ENCODE data around the gene TMEM150C.

The TMEM150C gene

DNA sequence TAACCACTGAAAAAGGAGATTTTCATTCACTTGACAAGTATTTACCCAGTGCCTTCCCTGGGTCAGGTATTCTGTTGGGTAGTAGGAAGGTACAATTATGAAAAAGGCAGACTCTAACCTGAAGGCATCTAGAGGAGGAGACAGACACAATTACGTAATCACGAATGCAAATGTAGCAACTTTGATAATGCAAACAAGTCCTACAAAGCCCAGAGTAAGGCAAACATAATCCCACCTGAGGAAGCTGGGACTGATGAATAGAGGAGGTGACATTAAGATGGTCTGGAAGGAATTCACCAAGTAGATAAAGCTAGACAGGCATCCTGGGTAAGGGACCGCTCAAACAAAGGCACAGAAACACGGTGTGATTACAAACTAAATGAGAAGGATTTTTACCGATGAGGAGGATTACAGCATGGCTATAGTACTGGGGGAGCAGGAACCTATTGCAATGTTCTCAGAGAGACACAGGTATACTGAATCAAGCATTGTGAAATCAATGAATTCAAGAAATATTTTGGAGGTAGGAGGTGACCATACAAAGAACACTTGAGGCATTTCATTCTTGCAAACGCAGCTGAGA is 37.1 kb downstream of the TMEM150C start:
- intact Hi-C loops (cut with DNase I; ENCODE audit: low total_unique reads): no loop called here
- no peaks in the 10 kb centered on the region for H3K36me3 ChIP-seq
- H3K4me1 ChIP-seq: no peaks in the 10 kb centered on the region
- H3K4me3 ChIP-seq: no peak overlapping the region
- no peak overlapping the region for H3K27ac ChIP-seq
- H3K27me3 ChIP-seq: peaks cover 0 to 5% of the 10 kb centered on the region in 2 donors
- TF ChIP-seq, protein P1, sequence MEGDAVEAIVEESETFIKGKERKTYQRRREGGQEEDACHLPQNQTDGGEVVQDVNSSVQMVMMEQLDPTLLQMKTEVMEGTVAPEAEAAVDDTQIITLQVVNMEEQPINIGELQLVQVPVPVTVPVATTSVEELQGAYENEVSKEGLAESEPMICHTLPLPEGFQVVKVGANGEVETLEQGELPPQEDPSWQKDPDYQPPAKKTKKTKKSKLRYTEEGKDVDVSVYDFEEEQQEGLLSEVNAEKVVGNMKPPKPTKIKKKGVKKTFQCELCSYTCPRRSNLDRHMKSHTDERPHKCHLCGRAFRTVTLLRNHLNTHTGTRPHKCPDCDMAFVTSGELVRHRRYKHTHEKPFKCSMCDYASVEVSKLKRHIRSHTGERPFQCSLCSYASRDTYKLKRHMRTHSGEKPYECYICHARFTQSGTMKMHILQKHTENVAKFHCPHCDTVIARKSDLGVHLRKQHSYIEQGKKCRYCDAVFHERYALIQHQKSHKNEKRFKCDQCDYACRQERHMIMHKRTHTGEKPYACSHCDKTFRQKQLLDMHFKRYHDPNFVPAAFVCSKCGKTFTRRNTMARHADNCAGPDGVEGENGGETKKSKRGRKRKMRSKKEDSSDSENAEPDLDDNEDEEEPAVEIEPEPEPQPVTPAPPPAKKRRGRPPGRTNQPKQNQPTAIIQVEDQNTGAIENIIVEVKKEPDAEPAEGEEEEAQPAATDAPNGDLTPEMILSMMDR (IDR thresholded peaks at IDR 0.05): no peak
- H3K9me3 ChIP-seq: no peaks in the 10 kb centered on the region
- DNase-seq: no peak

DNA sequence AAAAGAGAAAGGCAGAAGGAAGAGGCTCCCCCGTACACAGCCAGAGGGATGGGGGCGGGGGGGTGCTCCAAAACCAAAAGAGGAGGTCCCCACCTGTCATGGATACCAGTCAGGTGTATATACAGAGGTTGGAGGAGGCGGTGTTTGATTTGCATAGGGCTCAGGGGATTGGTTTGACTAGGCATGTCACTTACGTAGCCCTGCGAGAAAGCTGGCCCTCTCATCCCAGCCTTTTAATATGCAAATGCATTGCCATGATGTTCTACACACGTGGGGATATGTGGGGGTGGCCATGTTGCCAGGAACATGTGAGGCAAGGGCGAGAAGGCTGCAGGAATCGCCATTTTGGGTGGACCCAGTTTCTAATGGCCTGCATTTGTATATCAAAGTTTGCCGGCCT is 38.6 kb downstream of the TMEM150C start:
- TF ChIP-seq, protein P1 (IDR thresholded peaks at IDR 0.05): no peak
- no peak for DNase-seq
- H3K9me3 ChIP-seq: no peaks in the 10 kb centered on the region
- peaks cover 0 to 2% of the 10 kb centered on the region in 2 donors for H3K27me3 ChIP-seq
- H3K4me3 ChIP-seq: no peak overlapping the region
- intact Hi-C loops (cut with DNase I; ENCODE audit: low total_unique reads): no loop called here
- peaks cover 0 to 2% (median 0%) of the 10 kb centered on the region in 4 donors for H3K4me1 ChIP-seq
- no peaks in the 10 kb centered on the region for H3K36me3 ChIP-seq
- H3K27ac ChIP-seq: no peak overlapping the region

DNA sequence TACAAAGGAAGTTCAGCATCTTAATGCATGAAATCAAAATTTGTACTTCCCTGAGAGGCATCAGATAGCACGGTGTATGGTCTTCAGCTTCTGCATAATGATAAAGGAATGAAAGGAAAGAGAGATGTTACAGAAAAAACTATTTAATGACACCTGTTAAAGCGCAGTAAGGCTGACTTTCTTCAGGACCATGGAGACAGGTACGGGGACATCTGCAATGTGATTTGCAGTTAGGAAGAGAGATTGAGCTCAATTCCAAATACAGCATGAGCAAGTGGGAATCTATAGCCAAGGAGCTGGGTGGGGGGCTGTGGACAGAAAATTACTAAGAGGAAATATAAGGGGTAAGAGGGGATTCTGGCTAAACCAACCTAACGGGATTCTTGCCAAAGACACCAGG is 39.3 kb downstream of the TMEM150C start:
- intact Hi-C loops (cut with DNase I; ENCODE audit: low total_unique reads): no loop called here
- Histone ChIP-seq H3K9me3 (no peaks in the 10 kb centered on the region), H3K4me1 (peaks cover 0 to 2% (median 0%) of the 10 kb centered on the region in 4 donors), H3K36me3 (no peaks in the 10 kb centered on the region), H3K4me3 (no peak overlapping the region), H3K27ac (no peak overlapping the region), H3K27me3 (peaks cover 0 to under 1% of the 10 kb centered on the region in 2 donors)
- DNase-seq: no peak
- TF ChIP-seq, protein P1 (IDR thresholded peaks at IDR 0.05): no peak

DNA sequence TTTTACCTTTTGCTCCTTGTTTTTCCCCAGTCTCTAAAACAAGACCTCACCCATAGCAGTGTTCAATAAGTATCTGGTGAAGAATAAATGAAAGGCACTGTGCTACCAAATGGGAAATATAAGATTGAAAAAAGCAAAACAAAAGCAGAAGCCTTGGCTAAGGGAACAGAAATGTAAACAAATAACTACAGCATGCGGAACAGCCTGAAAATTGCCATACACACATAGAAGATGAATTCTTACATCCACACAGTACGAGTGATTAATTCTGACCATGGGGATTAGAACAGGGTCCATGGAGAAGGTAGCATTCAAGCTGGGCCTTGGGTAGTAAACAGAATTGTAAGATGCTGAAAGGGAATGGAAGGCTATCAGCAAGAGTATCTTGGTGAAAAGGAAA is 40.5 kb downstream of the TMEM150C start:
- peaks cover 0 to 2% (median 0%) of the 10 kb centered on the region in 4 donors for H3K4me1 ChIP-seq
- no peak for DNase-seq
- H3K27me3 ChIP-seq: no peaks in the 10 kb centered on the region
- no peak overlapping the region for H3K4me3 ChIP-seq
- no peaks in the 10 kb centered on the region for H3K36me3 ChIP-seq
- no peak overlapping the region for H3K27ac ChIP-seq
- intact Hi-C loops (cut with DNase I; ENCODE audit: low total_unique reads): no loop called here
- no peaks in the 10 kb centered on the region for H3K9me3 ChIP-seq
- TF ChIP-seq, protein P1 (IDR thresholded peaks at IDR 0.05): no peak

DNA sequence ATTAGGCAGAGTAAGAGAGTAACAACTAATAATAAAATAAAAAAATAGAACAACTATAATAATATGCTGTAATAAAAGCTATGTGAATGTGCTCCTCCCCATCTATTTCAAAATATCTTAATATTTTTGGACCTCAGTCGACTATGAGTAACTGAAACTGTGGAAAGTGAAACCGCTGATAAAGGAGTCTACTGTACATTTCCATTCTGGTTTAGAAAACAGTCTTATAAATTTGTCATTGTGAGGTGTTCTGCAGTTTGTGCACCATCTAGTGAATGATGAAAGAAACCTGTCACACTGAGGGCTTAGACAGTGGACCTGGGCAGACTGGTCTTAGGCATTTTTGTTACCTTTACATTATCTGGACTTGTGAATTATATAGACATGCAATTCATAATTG is 42.0 kb downstream of the TMEM150C start:
- Histone ChIP-seq H3K4me1 (peaks cover 0 to 8% (median 0%) of the 10 kb centered on the region in 4 donors), H3K4me3 (no peak overlapping the region), H3K36me3 (no peaks in the 10 kb centered on the region), H3K9me3 (no peaks in the 10 kb centered on the region), H3K27me3 (no peaks in the 10 kb centered on the region), H3K27ac (no peak overlapping the region)
- TF ChIP-seq, protein P1 (IDR thresholded peaks at IDR 0.05): no peak
- DNase-seq: no peak
- intact Hi-C loops (cut with DNase I; ENCODE audit: low total_unique reads): no loop called here

GRCh38 chr4:82519072-82519471 is 42.7 kb downstream of the TMEM150C start:
- DNase-seq: no peak
- H3K27ac ChIP-seq: no peak overlapping the region
- H3K27me3 ChIP-seq: no peaks in the 10 kb centered on the region
- intact Hi-C loops (cut with DNase I; ENCODE audit: low total_unique reads): no loop called here
- H3K9me3 ChIP-seq: no peaks in the 10 kb centered on the region
- peaks cover 0 to 8% (median 0%) of the 10 kb centered on the region in 4 donors for H3K4me1 ChIP-seq
- H3K4me3 ChIP-seq: no peak overlapping the region
- H3K36me3 ChIP-seq: no peaks in the 10 kb centered on the region
- TF ChIP-seq, protein P1 (IDR thresholded peaks at IDR 0.05): no peak
